ENCODE results near the gene DCAF8L1. TPM values are rescaled to one million over a fixed set of nuclear protein-coding genes. Genes with fewer than 3 reads are reported as not detected.

Gene DCAF8L1
- total RNA-seq: not detected

GRCh38 chrX:27981349-27981748, at the start of gene DCAF8L1:
TSS of gene DCAF8L1 (minus strand) at chrX:27981449. CDS start at chrX:27981334, 115 bp downstream.

Other genes with a start within 250 kb of the DCAF8L1 start
- not detected for gene MAGEB10, start 173.5 kb downstream of the DCAF8L1 start, total RNA-seq

All from camera-type eye (tissue), 1 donor.